K562 (cell line): ENCODE measurements around the gene RNF227. TPM values are rescaled to one million over a fixed set of nuclear protein-coding genes. Genes with fewer than 3 reads are reported as not detected.

Experiments used
- CXXC5 ChIP-seq: fragments of 250-450 bp; sonication (Bioruptor Pico); IDR thresholded peaks from 2 replicates; pipeline ENCODE4 v1.8.0; 2022; ENCODE audit warnings: inconsistent platforms, mild to moderate bottlenecking, moderate library complexity
- DMBX1 ChIP-seq: fragments of 250-450 bp; sonication (Bioruptor Pico); IDR thresholded peaks from 2 replicates; pipeline ENCODE4 v1.8.0; 2022; ENCODE audit warnings: inconsistent platforms, mild to moderate bottlenecking, moderate library complexity, borderline replicate concordance
- ELF4 ChIP-seq: fragments of 450-650 bp; formaldehyde crosslinking; IDR thresholded peaks from 2 replicates; pipeline ENCODE4 v1.4.0; 2022; ENCODE audit warnings: missing genetic modification characterization
- HLTF ChIP-seq: fragments of 450-650 bp; IDR thresholded peaks from 2 replicates; pipeline ENCODE4 v1.6.1; 2016
- KHSRP ChIP-seq: fragments of 450-650 bp; IDR thresholded peaks from 2 replicates; pipeline ENCODE4 v1.6.1; 2017
- KLF10 ChIP-seq: fragments of 250-450 bp; sonication (Bioruptor Pico); IDR thresholded peaks from 2 replicates; pipeline ENCODE4 v1.6.1; 2021; ENCODE audit warnings: matching md5 sums
- KLF6 ChIP-seq: fragments of 250-450 bp; sonication (Bioruptor Pico); IDR thresholded peaks from 2 replicates; pipeline ENCODE4 v1.4.0; 2020; ENCODE audit warnings: mild to moderate bottlenecking, moderate library complexity, borderline replicate concordance
- NFIX ChIP-seq: fragments of 250-450 bp; sonication (Bioruptor Pico); IDR thresholded peaks from 2 replicates; pipeline ENCODE4 v1.4.0; 2020; ENCODE audit warnings: low read depth, mild to moderate bottlenecking, moderate library complexity
- PHB2 ChIP-seq: fragments of 450-650 bp; IDR thresholded peaks from 2 replicates; pipeline ENCODE4 v1.6.1; 2017; ENCODE audit warnings: low read depth
- PPARD ChIP-seq: fragments of 250-450 bp; sonication (Bioruptor Pico); IDR thresholded peaks from 2 replicates; pipeline ENCODE4 v1.8.0; 2022; ENCODE audit warnings: inconsistent platforms, mild to moderate bottlenecking, moderate library complexity
- RBFOX2 ChIP-seq: fragments of 200-400 bp; formaldehyde crosslinking; IDR thresholded peaks from 2 replicates; pipeline ENCODE4 v1.6.1; 2017; ENCODE audit warnings: low read depth, mild to moderate bottlenecking, low read length, moderate library complexity
- RFX7 ChIP-seq: fragments of 250-450 bp; sonication (Bioruptor Pico); IDR thresholded peaks from 2 replicates; pipeline ENCODE4 v1.5.1; 2021; ENCODE audit warnings: mild to moderate bottlenecking
- SMARCE1 ChIP-seq: fragments of 450-650 bp; IDR thresholded peaks from 2 replicates; pipeline ENCODE4 v1.7.1; 2016; ENCODE audit warnings: mild to moderate bottlenecking
- SRSF1 ChIP-seq: fragments of 200-400 bp; formaldehyde crosslinking; IDR thresholded peaks from 2 replicates; pipeline ENCODE4 v1.6.1; 2017; ENCODE audit warnings: mild to moderate bottlenecking, low read depth, low read length, moderate library complexity
- TAF7 ChIP-seq: fragments of 450-650 bp; IDR thresholded peaks from 2 replicates; pipeline ENCODE4 v1.6.1; 2016; ENCODE audit warnings: missing genetic modification characterization, missing compliant biosample characterization
- TFAP4 ChIP-seq: sonication (generic); formaldehyde crosslinking; IDR thresholded peaks from 2 replicates; pipeline ENCODE4 v1.8.0; 2022; ENCODE audit warnings: missing genetic modification reagents, mild to moderate bottlenecking, moderate library complexity, borderline replicate concordance
- ZBTB49 ChIP-seq: sonication (generic); formaldehyde crosslinking; IDR thresholded peaks from 2 replicates; pipeline ENCODE4 v1.8.0; 2022; ENCODE audit warnings: missing genetic modification reagents, mild to moderate bottlenecking, borderline replicate concordance
- ZNF354B ChIP-seq: fragments of 250-450 bp; sonication (Bioruptor Pico); IDR thresholded peaks from 2 replicates; pipeline ENCODE4 v1.4.0; 2020
- ZNF57 ChIP-seq: fragments of 450-650 bp; formaldehyde crosslinking; IDR thresholded peaks from 2 replicates; pipeline ENCODE4 v1.4.0; 2020; ENCODE audit warnings: mild to moderate bottlenecking, moderate library complexity
- polyA plus RNA-seq, 8 experiments: library from polyadenylated mRNA; depleted of rRNA in 4 of 8; stranded (reverse) in 5 of 8; unstranded in 3 of 8; fragments of >200 nt; fragmentation: Nextera tagmentation in 2 of 8; fragmentation: Illumina TruSeq in 1 of 8; extraction: Ambion mirVana in 2 of 8; extraction: Trizol in 1 of 8; gene quantifications; 2 replicates each; pipeline versions ENCODE4 v1.2.1 to v1.2.3, GENCODE V29; 2011 to 2014; ENCODE audit warnings: inconsistent platforms in 1 of 8, missing spikeins in 1 of 8
- total RNA-seq, 7 experiments: library from RNA; depleted of rRNA in 6 of 7; stranded (reverse); fragments of >200 nt in 6 of 7; fragmentation: Illumina TruSeq in 2 of 7; extraction: Trizol in 2 of 7; gene quantifications; 2 replicates each; pipeline versions ENCODE4 v1.2.1 to v1.2.3, GENCODE V29; 2011 to 2021; ENCODE audit warnings: low replicate concordance in 1 of 7
- TF ChIP-seq, protein P1 (sequence below): fragments of 450-650 bp; IDR thresholded peaks from 2 replicates; pipeline ENCODE4 v1.6.1; 2016; ENCODE audit warnings: missing biosample characterization, missing genetic modification characterization
- TF ChIP-seq, protein P2 (sequence below): fragments of 250-450 bp; sonication (Bioruptor Pico); IDR thresholded peaks from 2 replicates; pipeline ENCODE4 v1.4.0; 2020; ENCODE audit warnings: mild to moderate bottlenecking, moderate library complexity
- TF ChIP-seq, protein P3 (sequence below): fragments of 450-650 bp; formaldehyde crosslinking; IDR thresholded peaks from 2 replicates; pipeline ENCODE4 v1.4.0; 2020; ENCODE audit warnings: mild to moderate bottlenecking, moderate library complexity

RNF227 gene
- total and polyA plus RNA-seq, 9 of the 15 experiments (the other 6 are each of a cell fraction or from before 2014, with no cell fraction given), result 1.1 to 6.7 (median 2.3) TPM

GRCh38 chr17:7931709-7932482 is 15.8 kb upstream of the RNF227 start, which contains the start of the genes CNTROB and TRAPPC1 (continued):
- TF ChIP-seq TFAP4 (CRISPR knock-in tag) (peak; percentile 78; the same call in 1 of the 2 replicates), HLTF (no peak), SRSF1 (no peak), CXXC5 (peak; percentile 52), PPARD (CRISPR knock-in tag) (no peak), PHB2 (no peak), DMBX1 (CRISPR knock-in tag) (no peak), TAF7 (no peak), ZNF57 (CRISPR knock-in tag) (no peak), RFX7 (CRISPR knock-in tag) (no peak), KLF6 (no peak), KLF10 (CRISPR knock-in tag) (no peak), SMARCE1 (peak; percentile 43; the same call in 1 of the 2 replicates), ELF4 (CRISPR knock-in tag) (no peak), NFIX (CRISPR knock-in tag) (no peak), KHSRP (peak; percentile 85), ZNF354B (no peak), ZBTB49 (CRISPR knock-in tag) (no peak), RBFOX2 (peak; percentile 81)
- TF ChIP-seq, protein P1, sequence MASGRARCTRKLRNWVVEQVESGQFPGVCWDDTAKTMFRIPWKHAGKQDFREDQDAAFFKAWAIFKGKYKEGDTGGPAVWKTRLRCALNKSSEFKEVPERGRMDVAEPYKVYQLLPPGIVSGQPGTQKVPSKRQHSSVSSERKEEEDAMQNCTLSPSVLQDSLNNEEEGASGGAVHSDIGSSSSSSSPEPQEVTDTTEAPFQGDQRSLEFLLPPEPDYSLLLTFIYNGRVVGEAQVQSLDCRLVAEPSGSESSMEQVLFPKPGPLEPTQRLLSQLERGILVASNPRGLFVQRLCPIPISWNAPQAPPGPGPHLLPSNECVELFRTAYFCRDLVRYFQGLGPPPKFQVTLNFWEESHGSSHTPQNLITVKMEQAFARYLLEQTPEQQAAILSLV (tag), result no peak
- TF ChIP-seq, protein P2, sequence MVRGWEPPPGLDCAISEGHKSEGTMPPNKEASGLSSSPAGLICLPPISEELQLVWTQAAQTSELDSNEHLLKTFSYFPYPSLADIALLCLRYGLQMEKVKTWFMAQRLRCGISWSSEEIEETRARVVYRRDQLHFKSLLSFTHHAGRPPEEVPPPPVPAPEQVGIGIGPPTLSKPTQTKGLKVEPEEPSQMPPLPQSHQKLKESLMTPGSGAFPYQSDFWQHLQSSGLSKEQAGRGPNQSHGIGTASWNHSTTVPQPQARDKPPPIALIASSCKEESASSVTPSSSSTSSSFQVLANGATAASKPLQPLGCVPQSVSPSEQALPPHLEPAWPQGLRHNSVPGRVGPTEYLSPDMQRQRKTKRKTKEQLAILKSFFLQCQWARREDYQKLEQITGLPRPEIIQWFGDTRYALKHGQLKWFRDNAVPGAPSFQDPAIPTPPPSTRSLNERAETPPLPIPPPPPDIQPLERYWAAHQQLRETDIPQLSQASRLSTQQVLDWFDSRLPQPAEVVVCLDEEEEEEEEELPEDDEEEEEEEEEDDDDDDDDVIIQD (CRISPR knock-in tag), result no peak
- TF ChIP-seq, protein P3, sequence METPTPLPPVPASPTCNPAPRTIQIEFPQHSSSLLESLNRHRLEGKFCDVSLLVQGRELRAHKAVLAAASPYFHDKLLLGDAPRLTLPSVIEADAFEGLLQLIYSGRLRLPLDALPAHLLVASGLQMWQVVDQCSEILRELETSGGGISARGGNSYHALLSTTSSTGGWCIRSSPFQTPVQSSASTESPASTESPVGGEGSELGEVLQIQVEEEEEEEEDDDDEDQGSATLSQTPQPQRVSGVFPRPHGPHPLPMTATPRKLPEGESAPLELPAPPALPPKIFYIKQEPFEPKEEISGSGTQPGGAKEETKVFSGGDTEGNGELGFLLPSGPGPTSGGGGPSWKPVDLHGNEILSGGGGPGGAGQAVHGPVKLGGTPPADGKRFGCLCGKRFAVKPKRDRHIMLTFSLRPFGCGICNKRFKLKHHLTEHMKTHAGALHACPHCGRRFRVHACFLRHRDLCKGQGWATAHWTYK (CRISPR knock-in tag), result no peak
